Mucosa of stomach (tissue), 1 donor: Measurements from ENCODE around the gene FPGS.

Experiments
- H3K27me3 ChIP-seq: one replicate; pipeline ENCODE4 v1.7.0; 2013; ENCODE audit warnings: mild to moderate bottlenecking, low read length; ENCODE audit not compliant: control insufficient read depth, insufficient read depth
- H3K36me3 ChIP-seq: one replicate; pipeline ENCODE4 v1.7.0; 2013; ENCODE audit warnings: low read length; ENCODE audit not compliant: control insufficient read depth, insufficient read depth
- H3K4me1 ChIP-seq: one replicate; pipeline ENCODE4 v1.7.0; 2013; ENCODE audit warnings: mild to moderate bottlenecking, low read length; ENCODE audit not compliant: control insufficient read depth, insufficient read depth
- H3K4me3 ChIP-seq: one replicate; pipeline ENCODE4 v1.7.0; 2013; ENCODE audit warnings: low read length
- H3K9ac ChIP-seq: one replicate; pipeline ENCODE4 v1.7.0; 2013; ENCODE audit warnings: mild to moderate bottlenecking, low read length, moderate library complexity
- H3K9me3 ChIP-seq: one replicate; pipeline ENCODE4 v1.7.0; 2013; ENCODE audit warnings: mild to moderate bottlenecking, low read length, moderate library complexity; ENCODE audit not compliant: control insufficient read depth
- donor health status: Pancreatic carcinoma.

The FPGS gene

GRCh38 chr9:127762111-127762676 lies 40.5 kb upstream of the FPGS start:
- no peak overlapping the region for H3K4me3 ChIP-seq
- no peaks in the 10 kb centered on the region for H3K36me3 ChIP-seq
- H3K9me3 ChIP-seq, result no peaks in the 10 kb centered on the region
- no peak overlapping the region for H3K9ac ChIP-seq
- no peaks in the 10 kb centered on the region for H3K4me1 ChIP-seq
- peaks cover 8% of the 10 kb centered on the region for H3K27me3 ChIP-seq

GRCh38 chr9:127763918-127764384 lies 38.7 kb upstream of the FPGS start:
- Histone ChIP-seq H3K36me3 (no peaks in the 10 kb centered on the region), H3K9ac (no peak overlapping the region), H3K27me3 (peaks cover 8% of the 10 kb centered on the region), H3K4me1 (no peaks in the 10 kb centered on the region), H3K4me3 (no peak overlapping the region), H3K9me3 (no peaks in the 10 kb centered on the region)

GRCh38 chr9:127765418-127765817 lies 37.3 kb upstream of the FPGS start:
- Histone ChIP-seq H3K9ac (no peak overlapping the region), H3K4me1 (peaks cover 5% of the 10 kb centered on the region), H3K36me3 (no peaks in the 10 kb centered on the region)

GRCh38 chr9:127767410-127767809 lies 35.3 kb upstream of the FPGS start:
- Histone ChIP-seq H3K9ac (no peak overlapping the region), H3K27me3 (peaks cover under 1% of the 10 kb centered on the region), H3K4me1 (peaks cover 12% of the 10 kb centered on the region), H3K4me3 (no peak overlapping the region), H3K36me3 (no peaks in the 10 kb centered on the region), H3K9me3 (no peaks in the 10 kb centered on the region)

More at GRCh38 chr9:127765418-127765817, 37.3 kb upstream of the FPGS start:
- no peak overlapping the region for H3K4me3 ChIP-seq
- no peaks in the 10 kb centered on the region for H3K9me3 ChIP-seq
- H3K27me3 ChIP-seq, result peaks cover 8% of the 10 kb centered on the region

GRCh38 chr9:127767909-127768331 lies 34.8 kb upstream of the FPGS start:
- Histone ChIP-seq H3K36me3 (no peaks in the 10 kb centered on the region), H3K4me1 (peaks cover 12% of the 10 kb centered on the region), H3K9me3 (no peaks in the 10 kb centered on the region), H3K9ac (peak overlapping the region; percentile 22), H3K27me3 (no peaks in the 10 kb centered on the region), H3K4me3 (no peak overlapping the region)

- Histone ChIP-seq H3K4me1 (peaks cover 12% of the 10 kb centered on the region), H3K9ac (no peak overlapping the region), H3K9me3 (no peaks in the 10 kb centered on the region), H3K27me3 (no peaks in the 10 kb centered on the region), H3K36me3 (no peaks in the 10 kb centered on the region), H3K4me3 (no peak overlapping the region)
These were observed 34.0 kb upstream of the FPGS start for GRCh38 chr9:127768698-127769097.

- H3K9ac ChIP-seq, result no peak overlapping the region
- no peaks in the 10 kb centered on the region for H3K36me3 ChIP-seq
- no peaks in the 10 kb centered on the region for H3K9me3 ChIP-seq
- peaks cover 12% of the 10 kb centered on the region for H3K4me1 ChIP-seq
- H3K27me3 ChIP-seq, result no peaks in the 10 kb centered on the region
- no peak overlapping the region for H3K4me3 ChIP-seq
These were observed 33.6 kb upstream of the FPGS start for GRCh38 chr9:127769101-127769500.

GRCh38 chr9:127769929-127770582 lies 32.6 kb upstream of the FPGS start:
- peak overlapping the region; percentile 50 for H3K9ac ChIP-seq
- H3K36me3 ChIP-seq, result no peaks in the 10 kb centered on the region
- peaks cover 12% of the 10 kb centered on the region for H3K4me1 ChIP-seq
- H3K9me3 ChIP-seq, result no peaks in the 10 kb centered on the region
- peak overlapping the region; percentile 14 for H3K4me3 ChIP-seq
- no peaks in the 10 kb centered on the region for H3K27me3 ChIP-seq

GRCh38 chr9:127770583-127770904 lies 32.1 kb upstream of the FPGS start:
- Histone ChIP-seq H3K9me3 (no peaks in the 10 kb centered on the region), H3K4me1 (peaks cover 12% of the 10 kb centered on the region), H3K27me3 (no peaks in the 10 kb centered on the region), H3K4me3 (peak overlapping the region; percentile 14), H3K36me3 (no peaks in the 10 kb centered on the region), H3K9ac (peak overlapping the region; percentile 50)

- Histone ChIP-seq H3K9ac (peak overlapping the region; percentile 50), H3K4me3 (peak overlapping the region; percentile 14), H3K36me3 (no peaks in the 10 kb centered on the region), H3K4me1 (peaks cover 12% of the 10 kb centered on the region), H3K9me3 (no peaks in the 10 kb centered on the region), H3K27me3 (no peaks in the 10 kb centered on the region)
These were observed 31.6 kb upstream of the FPGS start for GRCh38 chr9:127770905-127771569.

- Histone ChIP-seq H3K36me3 (no peaks in the 10 kb centered on the region), H3K4me3 (no peak overlapping the region), H3K4me1 (peaks cover 12% of the 10 kb centered on the region), H3K9ac (no peak overlapping the region), H3K27me3 (no peaks in the 10 kb centered on the region), H3K9me3 (no peaks in the 10 kb centered on the region)
These were observed 31.0 kb upstream of the FPGS start for GRCh38 chr9:127771570-127772189.

- Histone ChIP-seq H3K27me3 (no peaks in the 10 kb centered on the region), H3K9me3 (no peaks in the 10 kb centered on the region), H3K9ac (no peak overlapping the region), H3K4me3 (no peak overlapping the region), H3K36me3 (no peaks in the 10 kb centered on the region), H3K4me1 (peaks cover 12% of the 10 kb centered on the region)
These were observed 30.1 kb upstream of the FPGS start for GRCh38 chr9:127772603-127773002.
